GM10847 (cell line): Measurements from ENCODE around the gene ANGPT4.

Source experiments
- POLR2A ChIP-seq: IDR thresholded peaks from 2 replicates; pipeline ENCODE4 v1.6.1; 2011; ENCODE audit not compliant: insufficient read length; ENCODE audit errors: extremely low read depth

ANGPT4 gene

GRCh38 chr20:821046-821730, 94.9 kb downstream of the ANGPT4 start:
- no peak for TF ChIP-seq POLR2A

GRCh38 chr20:820323-820953, 95.7 kb downstream of the ANGPT4 start:
- no peak for TF ChIP-seq POLR2A
